Tibial nerve (tissue), 4 donors: ENCODE measurements around the gene PARP15.

Experiments
- CTCF ChIP-seq, 5 experiments: fragments of 200-600 bp in 3 of 5; fragments of 450-650 bp in 2 of 5; sonication (generic) in 3 of 5; IDR thresholded peaks; one replicate each; pipeline ENCODE4 v1.5.1; 2016 to 2019; ENCODE audit warnings: antibody characterized with exemption in 5 of 5, mild to moderate bottlenecking in 3 of 5, moderate library complexity in 2 of 5
- EP300 ChIP-seq, 2 donors: sonication (generic); formaldehyde crosslinking; IDR thresholded peaks; one replicate each; pipeline ENCODE4 v1.6.1; 2017; ENCODE audit warnings: antibody characterized with exemption in 2 of 2, mild to moderate bottlenecking in 1 of 2
- POLR2A ChIP-seq, 2 donors: fragments of 450-650 bp; IDR thresholded peaks; one replicate each; pipeline ENCODE4 v1.6.1; 2017; ENCODE audit warnings: antibody characterized with exemption in 2 of 2, mild to moderate bottlenecking in 2 of 2, moderate library complexity in 2 of 2

GRCh38 chr3:122555275-122556071 is 22.0 kb upstream of the PARP15 start:
- TF ChIP-seq POLR2A (IDR thresholded peaks at IDR 0.05) (no peak), CTCF (IDR thresholded peaks at IDR 0.05) (no peak), EP300 (IDR thresholded peaks at IDR 0.05) (no peak)
